Skin of body (tissue), 2 donors: Measurements from ENCODE around the gene HMGXB4. TPM values are rescaled to one million over a fixed set of nuclear protein-coding genes. Genes with fewer than 3 reads are reported as not detected.

Experiments
- small RNA-seq: library from RNA; depleted of rRNA; stranded (forward); fragments of <200 nt; gene quantifications from one replicate; pipeline ENCODE3, GENCODE V24; 2014; ENCODE audit warnings: low replicate concordance
- total RNA-seq: library from RNA; depleted of rRNA; stranded (reverse); fragments of >200 nt; gene quantifications from one replicate; pipeline ENCODE4 v1.2.3, GENCODE V29; 2014

Gene HMGXB4
- total RNA-seq, 1 donor from 2014 or later: 24.8 TPM

Small RNA genes within 50 kb of the gene (small RNA-seq; reads per million reads assigned to genes)
- 3.2 reads per million, percentile 89 among the genes with 10 or more reads in this experiment for gene MIR3909
- gene MIR6069: not detected
- gene RNU7-167P: not detected

Other genes starting within 250 kb of the HMGXB4 start
- gene ISX, start 191.3 kb upstream of the HMGXB4 start, total RNA-seq: not detected
- 33.4 TPM for gene TOM1, start 42.4 kb downstream of the HMGXB4 start, total RNA-seq
- 11.1 TPM for gene HMOX1, start 123.6 kb downstream of the HMGXB4 start, total RNA-seq
- 26.6 TPM for gene MCM5, start 142.6 kb downstream of the HMGXB4 start, total RNA-seq